CD4-positive, alpha-beta T cell (primary cell): ENCODE data around the gene RAB25. TPM values are rescaled to one million over a fixed set of nuclear protein-coding genes. Genes with fewer than 3 reads are reported as not detected.

Experiments
- ATAC-seq: fragments of 200-7000 bp; cut with Tn5 transposase; one replicate; pipeline ENCODE4 v1.10.0; 2022; ENCODE audit warnings: mild to moderate bottlenecking; ENCODE audit not compliant: poor library complexity
- CTCF ChIA-PET: fragments of 350-600 bp; sonication (Branson Sonifier 250); formaldehyde crosslinking; loops from one replicate; lab custom pipeline; 2021; ENCODE audit warnings: antibody characterized with exemption, inconsistent platforms; lab: Charles Lee
- POLR2A ChIA-PET: fragments of 350-600 bp; sonication (Branson Sonifier 250); formaldehyde crosslinking; loops from one replicate; lab custom pipeline; 2021; ENCODE audit warnings: antibody characterized with exemption, inconsistent platforms; lab: Charles Lee
- DNase-seq, 14 experiments: peaks; one replicate each; pipeline ENCODE4 v3.0.0-alpha.2; 2013 to 2020; ENCODE audit warnings: mixed read lengths in 2 of 14
- H3K27ac ChIP-seq, 2 donors: one replicate each; pipeline versions ENCODE4 v1.5.1 to v1.7.0; 2013; ENCODE audit warnings: low read length in 2 of 2, low read depth in 1 of 2, mild to moderate bottlenecking in 1 of 2
- H3K27me3 ChIP-seq, 2 experiments: 1 replicate in 1 of 2; 2 replicates in 1 of 2; pipeline versions ENCODE4 v1.6.1 to v1.7.0; 2013; ENCODE audit warnings: low read length in 2 of 2, control low read depth in 1 of 2, mild to moderate bottlenecking in 1 of 2, moderate library complexity in 1 of 2; ENCODE audit not compliant: insufficient read depth in 2 of 2, control insufficient read depth in 1 of 2
- H3K36me3 ChIP-seq: one replicate; pipeline ENCODE4 v1.6.1; 2013; ENCODE audit warnings: low read length, control low read depth; ENCODE audit not compliant: insufficient read depth
- H3K4me1 ChIP-seq: one replicate; pipeline ENCODE4 v1.6.1; 2013; ENCODE audit warnings: low read length, control low read depth; ENCODE audit not compliant: insufficient read depth
- H3K4me3 ChIP-seq: one replicate; pipeline ENCODE4 v1.5.1; 2013; ENCODE audit warnings: mild to moderate bottlenecking, low read length, moderate library complexity
- H3K9me3 ChIP-seq, 2 experiments: 1 replicate in 1 of 2; 2 replicates in 1 of 2; pipeline versions ENCODE4 v1.6.1 to v1.7.0; 2013; ENCODE audit warnings: low read length in 2 of 2, mild to moderate bottlenecking in 2 of 2, control low read depth in 1 of 2, moderate library complexity in 1 of 2; ENCODE audit not compliant: control insufficient read depth in 1 of 2, insufficient read depth in 1 of 2
- H3K27ac Mint-ChIP-seq: one replicate; pipeline ENCODE4 v1.8.0; 2020; ENCODE audit warnings: mixed read lengths
- H3K27me3 Mint-ChIP-seq: one replicate; pipeline ENCODE4 v1.8.0; 2021; ENCODE audit warnings: mixed read lengths
- H3K36me3 Mint-ChIP-seq: one replicate; pipeline ENCODE4 v1.8.0; 2021; ENCODE audit warnings: low read depth, mixed read lengths
- H3K4me1 Mint-ChIP-seq: one replicate; pipeline ENCODE4 v1.8.0; 2021; ENCODE audit warnings: low read depth, mixed read lengths
- H3K4me3 Mint-ChIP-seq: one replicate; pipeline ENCODE4 v1.8.0; 2020; ENCODE audit warnings: mild to moderate bottlenecking, mixed read lengths
- H3K9me3 Mint-ChIP-seq: one replicate; pipeline ENCODE4 v1.8.0; 2020; ENCODE audit warnings: mixed read lengths
- CTCF ChIP-seq: fragments of 200-600 bp; IDR thresholded peaks from one replicate; pipeline ENCODE4 v1.8.0; 2022; ENCODE audit warnings: antibody characterized with exemption, mild to moderate bottlenecking
- intact Hi-C, 2 experiments: fragments of 100-400 bp; cut with DNase I in 1 of 2; cut with micrococcal nuclease in 1 of 2; formaldehyde crosslinking; loops; one replicate each; pipeline versions ENCODE4 v1.15.1 to v1.9.0; 2023 to 2025; cut with DNase I, micrococcal nuclease
- total RNA-seq, 174 experiments: library from RNA in 2 of 174; stranded (reverse) in 2 of 174; gene quantifications; one replicate each; pipeline ENCODE4 v1.2.3 and lab custom pipeline; 2021 to 2026

The RAB25 gene
- total RNA-seq, 2 experiments from 2014 or later, result 0.58 to 1.3 TPM

GRCh38 chr1:156106624-156107488 lies 45.9 kb downstream of the RAB25 start:
- intact Hi-C loops, result loop anchor here in 1 of 2 experiments (1.0 kb wide), 3 partner anchors 7 to 20 kb away; partner anchors contain the start of gene LMNA
- H3K36me3 Mint-ChIP-seq, result peaks cover 4% of the 10 kb centered on the region
- H3K4me1 Mint-ChIP-seq, result peaks cover 41% of the 10 kb centered on the region
- TF ChIP-seq CTCF, result no peak
- Histone ChIP-seq H3K27me3 (no peaks in the 10 kb centered on the region), H3K9me3 (no peaks in the 10 kb centered on the region), H3K4me1 (peaks cover 51% of the 10 kb centered on the region), H3K36me3 (no peaks in the 10 kb centered on the region), H3K4me3 (peak overlapping the region; percentile 57), H3K27ac (peak overlapping the region; percentile 77 to 95)
- H3K27me3 Mint-ChIP-seq, result no peaks in the 10 kb centered on the region
- H3K9me3 Mint-ChIP-seq, result no peaks in the 10 kb centered on the region
- ChIA-PET CTCF (interaction anchor here (1.0 to 4.0 kb wide), 6 partner anchors 8 to 118 kb away, joined by 3 to 41 read pairs (median 4); partner anchors contain the start of gene LMNA), POLR2A (interaction anchor here (0.9 to 2.3 kb wide), 7 partner anchors 9 to 106 kb away, joined by 3 to 22 read pairs (median 5); partner anchors contain the start of genes LMNA and PMF1)
- ATAC-seq (peak; percentile 15), DNase-seq (no peak)
- peak overlapping the region; percentile 62 for H3K4me3 Mint-ChIP-seq
- peak overlapping the region; percentile 94 for H3K27ac Mint-ChIP-seq

GRCh38 chr1:156108057-156108456 lies 47.1 kb downstream of the RAB25 start:
- no peak overlapping the region for H3K27ac ChIP-seq

More at GRCh38 chr1:156108057-156108456, 47.1 kb downstream of the RAB25 start:
- H3K36me3 ChIP-seq, result no peaks in the 10 kb centered on the region
- no peaks in the 10 kb centered on the region for H3K9me3 ChIP-seq
- DNase-seq (no peak), ATAC-seq (no peak)
- peaks cover 4% of the 10 kb centered on the region for H3K36me3 Mint-ChIP-seq
- H3K9me3 Mint-ChIP-seq, result no peaks in the 10 kb centered on the region
- intact Hi-C loops, result no loop called here
- no peak overlapping the region for H3K4me3 ChIP-seq
- CTCF ChIA-PET, result interaction anchor here (1.2 to 4.0 kb wide), 4 partner anchors 11 to 117 kb away, joined by 4 to 41 read pairs (median 10); no protein-coding TSS in a partner anchor
- no peaks in the 10 kb centered on the region for H3K27me3 ChIP-seq
- POLR2A ChIA-PET, result interaction anchor here (1.3 to 2.3 kb wide), 3 partner anchors 8 to 105 kb away, joined by 5 to 22 read pairs (median 8); partner anchors contain the start of genes LMNA and PMF1
- H3K4me1 ChIP-seq, result peaks cover 42% of the 10 kb centered on the region
- TF ChIP-seq CTCF, result no peak
- H3K4me3 Mint-ChIP-seq, result no peak overlapping the region
- H3K4me1 Mint-ChIP-seq, result peaks cover 41% of the 10 kb centered on the region
- peak overlapping the region; percentile 94 for H3K27ac Mint-ChIP-seq
- peaks cover 9% of the 10 kb centered on the region for H3K27me3 Mint-ChIP-seq
